Fibroblast of lung (primary cell): ENCODE results near the gene SLC6A2.

Source experiments
- CTCF ChIP-seq, 2 donors: IDR thresholded peaks in 1 of 2; conservative IDR thresholded peaks in 1 of 2; 1 replicate in 1 of 2; 2 replicates in 1 of 2; pipeline ENCODE4 v1.5.1; 2011 to 2012; ENCODE audit warnings: low read length in 2 of 2, control low read depth in 1 of 2, inconsistent platforms in 1 of 2, low read depth in 1 of 2, mild to moderate bottlenecking in 1 of 2
- EZH2 ChIP-seq: IDR thresholded peaks from 2 replicates; pipeline ENCODE4 v1.5.1; 2012; ENCODE audit warnings: low read length, control low read depth, mild to moderate bottlenecking; ENCODE audit errors: missing control alignments

- TF ChIP-seq EZH2 (no peak), CTCF (conservative IDR thresholded peaks at IDR 0.05 in 1 of 2, IDR thresholded peaks at IDR 0.05 in 1 of 2; ENCODE audit: low read depth in 1 of 2, low read length in 2 of 2) (no peak)
These were observed 57.3 kb downstream of the SLC6A2 start for GRCh38 chr16:55713103-55713502.
